ENCODE results near the gene SHCBP1. TPM values are rescaled to one million over a fixed set of nuclear protein-coding genes. Genes with fewer than 3 reads are reported as not detected.

SHCBP1 gene
- polyA plus RNA-seq, 1 donor, result 14.8 TPM

Other genes with a start within 250 kb of the SHCBP1 start
- gene VPS35, start 67.8 kb upstream of the SHCBP1 start, polyA plus RNA-seq (ENCODE audit: insufficient read length), result 164 TPM
- 45.2 TPM for gene ORC6, start 68.3 kb upstream of the SHCBP1 start, polyA plus RNA-seq (ENCODE audit: insufficient read length)
- gene MYLK3, start 127.0 kb upstream of the SHCBP1 start, polyA plus RNA-seq (ENCODE audit: insufficient read length), result 1.7 TPM
- 30.2 TPM for gene C16orf87, start 209.8 kb upstream of the SHCBP1 start, polyA plus RNA-seq (ENCODE audit: insufficient read length)

All from left kidney (tissue), 1 donor.